Measurements from ENCODE around the gene PUS7. TPM values are rescaled to one million over a fixed set of nuclear protein-coding genes. Genes with fewer than 3 reads are reported as not detected.

The PUS7 gene
- total and polyA plus RNA-seq, 2 donors (not counting 3 experiments of a cell fraction or from before 2014, with no cell fraction given), result 15.8 to 33.9 TPM

- Histone ChIP-seq H3K4me3 (replicated peaks in 1 of 3; ENCODE audit: insufficient read depth in 1 of 3, low read depth in 1 of 3, low read length in 3 of 3) (no peak overlapping the region), H3K79me2 (ENCODE audit: control insufficient read depth, insufficient read depth, low read length) (no peaks in the 10 kb centered on the region), H2AFZ (ENCODE audit: low read depth, low read length) (no peak overlapping the region), H3K27me3 (ENCODE audit: control insufficient read depth in 2 of 2, insufficient read depth in 2 of 2, low read length in 2 of 2) (no peaks in the 10 kb centered on the region), H3K4me1 (ENCODE audit: control insufficient read depth, extremely low read depth, insufficient read depth, low read length) (no peaks in the 10 kb centered on the region), H3K27ac (ENCODE audit: insufficient read depth, low read depth, low read length) (no peak overlapping the region), H3K36me3 (ENCODE audit: control insufficient read depth in 2 of 2, extremely low read depth in 1 of 2, insufficient read depth in 2 of 2, low read length in 2 of 2) (peaks cover 3 to 17% of the 10 kb centered on the region in 2 experiments), H4K20me1 (replicated peaks; ENCODE audit: control insufficient read depth, extremely low read depth, insufficient read depth, low read length) (no peaks in the 10 kb centered on the region), H3K4me2 (ENCODE audit: insufficient read depth, low read length) (no peak overlapping the region), H3K9ac (replicated peaks; ENCODE audit: extremely low read depth, insufficient read depth, low read length) (no peak overlapping the region), H3K9me3 (replicated peaks; ENCODE audit: control insufficient read depth, insufficient read depth, low read length) (no peaks in the 10 kb centered on the region), H3K9me1 (replicated peaks; ENCODE audit: control insufficient read depth, extremely low read depth, insufficient read depth, low read length) (no peaks in the 10 kb centered on the region)
- BruUV-seq (replicated peaks), result no TSS peak
- dilution Hi-C loops (cut with MboI; ENCODE audit: extremely low pct_ligation_motif_present, low sequenced_read_pairs), result no loop called here
- intact Hi-C loops (cut with micrococcal nuclease), result no loop called here
- FAIRE-seq, result no peak
- DNase-seq (ENCODE audit: low read depth, low spot score), result peak; percentile 19
- no peak for TF ChIP-seq MAX (IDR thresholded peaks at IDR 0.05; ENCODE audit: insufficient read depth, insufficient read length)
- no peak for TF ChIP-seq CTCF (IDR thresholded peaks at IDR 0.05; ENCODE audit: extremely low read depth in 1 of 2, insufficient read depth in 1 of 2, low read depth in 1 of 2, low read length in 2 of 2)
- TF ChIP-seq GATA2 (IDR thresholded peaks at IDR 0.05; ENCODE audit: insufficient read depth, insufficient read length, low read depth, low read length), result no peak
- no peak for TF ChIP-seq EZH2 (IDR thresholded peaks at IDR 0.05; ENCODE audit: borderline replicate concordance, low read depth, low read length, severe bottlenecking)
- TF ChIP-seq MYC (IDR thresholded peaks at IDR 0.05; ENCODE audit: low read depth, low read length), result no peak
- TF ChIP-seq JUN (IDR thresholded peaks at IDR 0.05; ENCODE audit: borderline replicate concordance, insufficient read depth, insufficient read length, low read depth), result no peak
- no peak for TF ChIP-seq POLR2A (IDR thresholded peaks at IDR 0.05; ENCODE audit: low read depth, low read length)
- no peak for TF ChIP-seq FOS (IDR thresholded peaks at IDR 0.05; ENCODE audit: borderline replicate concordance, insufficient read depth, low read length)
- TF ChIP-seq POLR2AphosphoS5 (IDR thresholded peaks at IDR 0.05; ENCODE audit: insufficient read depth, low read depth, low read length), result no peak
- CTCF ChIA-PET, result interaction anchor here (1.0 to 1.4 kb wide), 2 partner anchors 9 to 203 kb away, joined by 3 read pairs; no protein-coding TSS in a partner anchor
- POLR2A ChIA-PET, result no interaction called here
Measured at GRCh38 chr7:105567024-105567423, 45.0 kb upstream of the PUS7 start.

Data from endothelial cell of umbilical vein (primary cell).